K562 (cell line): ENCODE results near the gene MCM7. TPM values are rescaled to one million over a fixed set of nuclear protein-coding genes. Genes with fewer than 3 reads are reported as not detected.

Experiments used
- ATAC-seq: fragments of 200-7000 bp; cut with Tn5 transposase; 3 replicates; pipeline ENCODE4 v1.9.1; 2020; ENCODE audit warnings: moderate library complexity
- BruUV-seq: library from RNA; stranded (reverse); fragments of 400-500 nt; replicated peaks from 2 replicates; lab custom pipeline; 2021; lab: Mats Ljungman, UMichigan
- CTCF ChIA-PET: fragments of 300-600 bp; formaldehyde crosslinking; extraction: SDS; loops from one replicate; lab custom pipeline; 2021; ENCODE audit warnings: low intra/inter-chr PET ratio; lab: Yijun Ruan, JAX
- POLR2A ChIA-PET: fragments of 300-600, 350-650 bp; sonication (Branson Sonifier 250); formaldehyde crosslinking; extraction: SDS; loops from one replicate; lab custom pipeline; 2021; ENCODE audit warnings: antibody characterized with exemption, inconsistent platforms; lab: Yijun Ruan, JAX
- DNase-seq, 4 experiments: peaks; one replicate each; pipeline versions ENCODE4 v3.0.0 to v3.0.0-alpha.2; 2011 to 2018; ENCODE audit warnings: low spot score in 3 of 4, mixed read lengths in 3 of 4; ENCODE audit errors: extremely low read depth in 1 of 4
- FAIRE-seq: peaks from 2 replicates; lab custom pipeline; 2011; peaks lifted over from hg19 to GRCh38; lab: Jason Lieb, UNC
- H2AFZ ChIP-seq: 2 replicates; pipeline ENCODE4 v1.6.0; 2011; ENCODE audit warnings: low read depth, low read length, control low read depth, inconsistent platforms
- H3K27ac ChIP-seq: fragments of 200-600 bp; 3 replicates; pipeline ENCODE4 v1.8.0; 2011; ENCODE audit warnings: low read depth, mild to moderate bottlenecking, control low read depth, inconsistent platforms, low read length, moderate library complexity, mixed read lengths; ENCODE audit errors: extremely low read depth
- H3K27me3 ChIP-seq, 2 experiments: fragments of 300-600 bp in 1 of 2; 2 replicates in 1 of 2; 3 replicates in 1 of 2; pipeline versions ENCODE4 v1.6.0 to v1.8.0; 2011; ENCODE audit warnings: inconsistent platforms in 2 of 2, low read length in 2 of 2, mild to moderate bottlenecking in 1 of 2, mixed read lengths in 1 of 2, moderate library complexity in 1 of 2; ENCODE audit not compliant: control insufficient read depth in 2 of 2, insufficient read depth in 2 of 2
- H3K36me3 ChIP-seq: fragments of 300-600 bp; 3 replicates; pipeline ENCODE4 v1.8.0; 2011; ENCODE audit warnings: mild to moderate bottlenecking, low read length, inconsistent platforms; ENCODE audit not compliant: control insufficient read depth, insufficient read depth
- H3K4me1 ChIP-seq, 2 experiments: fragments of 200-600 bp in 1 of 2; replicated peaks in 1 of 2; 2 replicates in 1 of 2; 3 replicates in 1 of 2; pipeline versions ENCODE4 v1.5.1 to v1.8.0; 2011; ENCODE audit warnings: inconsistent platforms in 2 of 2, low read length in 2 of 2, mild to moderate bottlenecking in 1 of 2, mixed read lengths in 1 of 2, moderate library complexity in 1 of 2; ENCODE audit not compliant: control insufficient read depth in 2 of 2, insufficient read depth in 2 of 2
- H3K4me2 ChIP-seq: 2 replicates; pipeline ENCODE4 v1.6.1; 2011; ENCODE audit warnings: low read length, control low read depth, inconsistent platforms, mixed read lengths; ENCODE audit not compliant: insufficient read depth
- H3K4me3 ChIP-seq: fragments of 200-600 bp; sonication (generic), shearing (Covaris generic); 2 replicates; pipeline ENCODE4 v1.5.1; 2016; ENCODE audit warnings: control low read depth, inconsistent platforms
- H3K79me2 ChIP-seq: fragments of 200-600 bp; 3 replicates; pipeline ENCODE4 v1.8.0; 2011; ENCODE audit warnings: low read length, inconsistent platforms; ENCODE audit not compliant: control insufficient read depth, insufficient read depth
- H3K9ac ChIP-seq, 2 experiments: 2 replicates each; pipeline versions ENCODE4 v1.6.0 to v1.6.1; 2011; ENCODE audit warnings: low read depth in 2 of 2, low read length in 2 of 2, control low read depth in 1 of 2, inconsistent platforms in 1 of 2, mild to moderate bottlenecking in 1 of 2, mixed read lengths in 1 of 2; ENCODE audit not compliant: insufficient read depth in 1 of 2
- H3K9me1 ChIP-seq: one replicate; pipeline ENCODE4 v1.6.0; 2011; ENCODE audit warnings: inconsistent platforms, mild to moderate bottlenecking, low read length, moderate library complexity; ENCODE audit not compliant: control insufficient read depth, insufficient read depth
- H3K9me3 ChIP-seq: replicated peaks from 2 replicates; pipeline ENCODE4 v1.5.1; 2011; ENCODE audit warnings: low read depth, low read length, inconsistent platforms; ENCODE audit not compliant: control insufficient read depth, insufficient read depth
- H4K20me1 ChIP-seq: replicated peaks from 2 replicates; pipeline ENCODE4 v1.6.1; 2011; ENCODE audit warnings: low read length, inconsistent platforms, mixed read lengths; ENCODE audit not compliant: control insufficient read depth, insufficient read depth
- CBFA2T2 ChIP-seq: fragments of 450-650 bp; conservative IDR thresholded peaks from 2 replicates; pipeline ENCODE4 v1.6.1; 2017; ENCODE audit warnings: mild to moderate bottlenecking
- CTCFL ChIP-seq: IDR thresholded peaks from 2 replicates; pipeline ENCODE4 v1.6.1; 2011; ENCODE audit warnings: borderline replicate concordance, low read depth, mild to moderate bottlenecking, moderate library complexity, low read length; ENCODE audit not compliant: insufficient read depth, poor library complexity, severe bottlenecking
- ELF1 ChIP-seq: fragments of 200-800 bp; sonication (Bioruptor generic); IDR thresholded peaks from 2 replicates; pipeline ENCODE4 v1.6.1; 2016; ENCODE audit warnings: missing genetic modification characterization, missing compliant biosample characterization
- FOXA1 ChIP-seq: fragments of 450-650 bp; IDR thresholded peaks from 2 replicates; pipeline ENCODE4 v1.6.1; 2016; ENCODE audit warnings: mild to moderate bottlenecking, borderline replicate concordance
- ILF3 ChIP-seq: fragments of 450-650 bp; IDR thresholded peaks from 2 replicates; pipeline ENCODE4 v1.6.1; 2018; ENCODE audit warnings: antibody characterized with exemption, mild to moderate bottlenecking, moderate library complexity, borderline replicate concordance
- MCM2 ChIP-seq: fragments of 450-650 bp; IDR thresholded peaks from 2 replicates; pipeline ENCODE4 v1.6.1; 2017; ENCODE audit warnings: low read depth, mild to moderate bottlenecking
- MITF ChIP-seq: IDR thresholded peaks from 2 replicates; pipeline ENCODE4 v1.6.1; 2014; ENCODE audit warnings: antibody characterized with exemption
- RAD21 ChIP-seq, 2 experiments: fragments of 250-450 bp in 1 of 2; fragments of 450-650 bp in 1 of 2; sonication (Bioruptor Pico) in 1 of 2; formaldehyde crosslinking in 1 of 2; IDR thresholded peaks in 1 of 2; conservative IDR thresholded peaks in 1 of 2; 2 replicates each; pipeline versions ENCODE4 v1.4.0 to v1.8.0; 2020 to 2022; ENCODE audit warnings: mild to moderate bottlenecking in 2 of 2, moderate library complexity in 1 of 2
- RBM34 ChIP-seq: fragments of 200-400 bp; formaldehyde crosslinking; IDR thresholded peaks from 2 replicates; pipeline ENCODE4 v1.6.1; 2018; ENCODE audit warnings: low read length, borderline replicate concordance; ENCODE audit not compliant: insufficient read depth
- TFE3 ChIP-seq: fragments of 450-650 bp; formaldehyde crosslinking; IDR thresholded peaks from 2 replicates; pipeline ENCODE4 v1.4.0; 2020; ENCODE audit warnings: mild to moderate bottlenecking, mixed read lengths
- THRB ChIP-seq: fragments of 450-650 bp; formaldehyde crosslinking; conservative IDR thresholded peaks from 2 replicates; pipeline ENCODE4 v1.4.0; 2022; ENCODE audit warnings: mild to moderate bottlenecking, missing genetic modification characterization
- ZBTB1 ChIP-seq: sonication (generic); formaldehyde crosslinking; IDR thresholded peaks from 2 replicates; pipeline ENCODE4 v1.8.1; 2023; ENCODE audit warnings: missing genetic modification reagents, low read depth, mild to moderate bottlenecking, borderline replicate concordance
- ZC3H8 ChIP-seq: fragments of 450-650 bp; IDR thresholded peaks from 2 replicates; pipeline ENCODE4 v1.6.1; 2017
- ZNF384 ChIP-seq: IDR thresholded peaks from 2 replicates; pipeline ENCODE4 v1.6.1; 2012; ENCODE audit warnings: low read depth, low read length, improper control_type of control experiment
- ZSCAN32 ChIP-seq: fragments of 450-650 bp; formaldehyde crosslinking; IDR thresholded peaks from 2 replicates; pipeline ENCODE4 v1.4.0; 2020; ENCODE audit warnings: mild to moderate bottlenecking, moderate library complexity
- WGBS: fragments of 100-300 bp; shearing (Covaris generic); methylation state at CpG from one replicate; pipeline ENCODE4 v1.1.6; 2016; ENCODE audit warnings: low coverage, mixed read lengths; ENCODE audit not compliant: insufficient coverage; ENCODE audit errors: missing lambda C conversion rate; 5-methylcytosine and 5-hydroxymethylcytosine counted together
- in situ Hi-C: fragments of 300-500 bp; cut with MboI; formaldehyde crosslinking; loops from 4 replicates; pipeline ENCODE4 v1.15.0; 2018; ENCODE audit warnings: inconsistent platforms, mixed read lengths
- intact Hi-C: fragments of 100-400 bp; cut with micrococcal nuclease; formaldehyde crosslinking; loops from 2 replicates; pipeline ENCODE4 v1.14.2; 2022
- polyA plus RNA-seq, 8 experiments: library from polyadenylated mRNA; depleted of rRNA in 4 of 8; stranded (reverse) in 5 of 8; unstranded in 3 of 8; fragments of >200 nt; fragmentation: Nextera tagmentation in 2 of 8; fragmentation: Illumina TruSeq in 1 of 8; extraction: Ambion mirVana in 2 of 8; extraction: Trizol in 1 of 8; gene quantifications; 2 replicates each; pipeline versions ENCODE4 v1.2.1 to v1.2.3, GENCODE V29; 2011 to 2014; ENCODE audit warnings: inconsistent platforms in 1 of 8, missing spikeins in 1 of 8
- total RNA-seq, 7 experiments: library from RNA; depleted of rRNA in 6 of 7; stranded (reverse); fragments of >200 nt in 6 of 7; fragmentation: Illumina TruSeq in 2 of 7; extraction: Trizol in 2 of 7; gene quantifications; 2 replicates each; pipeline versions ENCODE4 v1.2.1 to v1.2.3, GENCODE V29; 2011 to 2021; ENCODE audit warnings: low replicate concordance in 1 of 7

MCM7 gene
- total and polyA plus RNA-seq, 9 of the 15 experiments (the other 6 are each of a cell fraction or from before 2014, with no cell fraction given) = 329 to 856 (median 437) TPM

- TF ChIP-seq FOXA1 (no peak), MCM2 (no peak), ILF3 (no peak), ZSCAN32 (no peak), CBFA2T2 (no peak), CTCFL (no peak), RBM34 (no peak), ZBTB1 (CRISPR knock-in tag) (no peak), ZC3H8 (no peak)
Observed at GRCh38 chr7:100057006-100057405, 44.2 kb downstream of the MCM7 start (continued).

GRCh38 chr7:100053215-100053614 lies 48.0 kb downstream of the MCM7 start:
- FAIRE-seq = peak; percentile 59
- peak in 3 of 4 experiments; percentile 49 to 63 (median 58) for DNase-seq
- ATAC-seq = peak; percentile 27
- Histone ChIP-seq H3K4me3 (no peak overlapping the region), H3K79me2 (peaks cover 10% of the 10 kb centered on the region), H3K27ac (no peak overlapping the region), H3K9me1 (no peaks in the 10 kb centered on the region), H2AFZ (no peak overlapping the region), H3K4me1 (peaks cover 3 to 14% of the 10 kb centered on the region in 2 experiments; a peak in 3 of 5 replicates), H3K27me3 (no peaks in the 10 kb centered on the region), H3K36me3 (peaks cover 19% of the 10 kb centered on the region; the same call in 2 of the 3 replicates), H3K9me3 (0 out of 2 replicates have a peak, but pooled peaks cover 2% of the 10 kb centered on the region), H4K20me1 (no peaks in the 10 kb centered on the region), H3K4me2 (no peak overlapping the region), H3K9ac (no peak overlapping the region)
- WGBS = 66% methylated on average over 3 of the region's 3 CpGs
- intact Hi-C loops = loop anchor here (2.0 to 5.0 kb wide), 2 partner anchors 58 to 141 kb away; no protein-coding TSS in a partner anchor
- POLR2A ChIA-PET = interaction anchor here (0.7 to 1.7 kb wide), 2 partner anchors 14 to 138 kb away, joined by 3 to 7 read pairs; no protein-coding TSS in a partner anchor
- in situ Hi-C loops = no loop called here
- BruUV-seq = no TSS peak
- CTCF ChIA-PET = interaction anchor here (0.6 to 2.0 kb wide), 7 partner anchors 53 to 687 kb away, joined by 3 to 13 read pairs (median 5); no protein-coding TSS in a partner anchor
- no peak for TF ChIP-seq THRB
- TF ChIP-seq ELF1 (tag) = no peak
- peak; percentile 44; the same call in 1 of the 2 replicates for TF ChIP-seq TFE3 (CRISPR knock-in tag)
- peak; percentile 32; the same call in 1 of the 2 replicates for TF ChIP-seq ZNF384
- peak; percentile 57 to 66 for TF ChIP-seq RAD21 (CRISPR knock-in tag; conservative IDR thresholded peaks at IDR 0.05 in 1 of 2, IDR thresholded peaks at IDR 0.05 in 1 of 2)
- no peak for TF ChIP-seq MITF
